ENCODE data around the gene CD2. TPM values are rescaled to one million over a fixed set of nuclear protein-coding genes. Genes with fewer than 3 reads are reported as not detected.
A peak's percentile ranks its signal among the peaks of the same experiment; 100 is the strongest.

CD2 gene
- total and polyA plus RNA-seq, 2 of the 8 experiments (the other 6 are each of a cell fraction or from before 2014, with no cell fraction given): not detected

DNA sequence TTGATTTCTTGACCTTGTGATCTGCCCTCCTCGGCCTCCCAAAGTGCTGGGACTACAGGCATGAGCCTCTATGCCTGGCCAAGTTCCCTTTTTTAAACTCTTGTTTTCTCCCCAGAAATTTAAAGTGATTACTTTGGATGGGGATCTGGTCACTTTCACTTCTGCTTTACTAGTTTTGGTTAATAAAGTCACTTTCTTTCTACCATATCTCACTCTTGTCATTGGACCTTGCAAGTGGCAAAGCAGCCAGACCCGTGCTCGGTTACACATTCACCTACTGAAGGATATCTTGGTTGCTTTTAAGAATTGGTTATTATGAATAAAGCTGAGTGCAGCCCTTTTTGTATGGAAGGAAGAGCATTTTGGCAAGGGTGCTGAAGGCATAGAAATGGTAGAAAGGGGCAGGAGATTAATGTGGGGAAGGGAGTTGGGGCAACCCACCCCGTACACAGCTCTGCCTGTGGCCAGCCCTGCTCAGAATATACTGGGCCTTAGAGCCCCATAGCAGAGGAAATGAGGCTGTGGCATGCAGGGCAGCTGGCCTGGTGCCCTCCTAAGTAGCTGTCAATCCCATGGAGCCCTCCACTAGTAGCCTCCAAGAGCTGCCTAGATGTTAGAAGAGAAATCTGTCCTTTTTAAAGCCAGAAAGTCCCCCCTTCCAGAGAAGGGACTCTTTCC is 40.7 kb downstream of the CD2 start:
- no peak for FAIRE-seq
- Histone ChIP-seq H4K20me1 (replicated peaks in 1 of 2; ENCODE audit: control insufficient read depth in 1 of 2, insufficient read depth in 2 of 2, low read length in 2 of 2) (no peaks in the 10 kb centered on the region), H3K79me1 (ENCODE audit: low read depth, low read length) (no peaks in the 10 kb centered on the region), H3K4ac (replicated peaks; ENCODE audit: insufficient read length, low read depth, low read length) (peak overlapping the region; percentile 80), H2BK15ac (ENCODE audit: low read length) (no peak overlapping the region), H3K14ac (ENCODE audit: insufficient read length) (no peak overlapping the region), H2AK5ac (ENCODE audit: low read depth, low read length) (no peak overlapping the region), H3K4me1 (replicated peaks in 1 of 4; ENCODE audit: control insufficient read depth in 3 of 4, insufficient read depth in 4 of 4, low read length in 3 of 4) (peaks cover 0 to 3% (median 0%) of the 10 kb centered on the region in 4 experiments; a peak in 2 of 7 replicates), H2AFZ (ENCODE audit: low read length) (no peak overlapping the region), H3K27ac (ENCODE audit: low read depth, low read length) (no peak overlapping the region), H4K5ac (ENCODE audit: insufficient read length, low read depth, low read length) (no peak overlapping the region), H3K56ac (replicated peaks; ENCODE audit: insufficient read length, low read depth, low read length) (no peak overlapping the region), H3K4me2 (ENCODE audit: insufficient read depth in 1 of 2, low read depth in 2 of 2, low read length in 2 of 2) (no peak overlapping the region), H2BK12ac (ENCODE audit: low read depth, low read length) (no peak overlapping the region), H2BK20ac (ENCODE audit: low read length) (0 out of 2 replicates have a peak overlapping the region, but pooled peaks have one; percentile 40), H2BK120ac (replicated peaks; ENCODE audit: low read depth, low read length) (no peak overlapping the region), H4K91ac (replicated peaks; ENCODE audit: insufficient read length, low read length) (no peak overlapping the region), H3K36me3 (ENCODE audit: control insufficient read depth in 2 of 4, insufficient read depth in 4 of 4, low read length in 3 of 4) (no peaks in the 10 kb centered on the region), H3K79me2 (ENCODE audit: control insufficient read depth in 1 of 2, insufficient read depth in 2 of 2, low read length in 2 of 2) (no peaks in the 10 kb centered on the region), H3K23ac (ENCODE audit: insufficient read length) (no peak overlapping the region), H4K8ac (ENCODE audit: extremely low read depth, insufficient read depth, low read length) (no peak overlapping the region), H3K4me3 (ENCODE audit: extremely low read depth in 1 of 4, insufficient read depth in 2 of 4, low read depth in 3 of 4, low read length in 4 of 4) (no peak overlapping the region), H2BK5ac (ENCODE audit: low read depth, low read length) (no peak overlapping the region), H3K18ac (ENCODE audit: extremely low read depth, low read length) (no peak overlapping the region), H3K9ac (replicated peaks in 1 of 4; ENCODE audit: extremely low read depth in 1 of 4, low read depth in 3 of 4, low read length in 3 of 4) (no peak overlapping the region), H3K27me3 (replicated peaks in 1 of 4; ENCODE audit: control insufficient read depth in 3 of 4, extremely low read depth in 1 of 4, insufficient read depth in 3 of 4, low read length in 3 of 4) (no peaks in the 10 kb centered on the region; a peak in 1 of 7 replicates), H3K9me3 (ENCODE audit: insufficient read depth in 2 of 2, low read depth in 1 of 2, low read length in 1 of 2) (no peaks in the 10 kb centered on the region), H3K23me2 (ENCODE audit: low read depth, low read length) (no peaks in the 10 kb centered on the region)
- CTCF ChIA-PET (ENCODE audit: partially characterized antibody): interaction anchor here (0.6 to 1.8 kb wide), 8 partner anchors 9 to 1104 kb away, joined by 3 to 8 read pairs (median 4); no protein-coding TSS in a partner anchor
- DNase-seq (ENCODE audit: low read depth in 1 of 2, low spot score in 2 of 2): no peak
- WGBS, 2 experiments (ENCODE audit: extremely low coverage in 1 of 2, insufficient coverage in 1 of 2, insufficient read length in 1 of 2, insufficient replicate concordance in 2 of 2, low coverage in 1 of 2, low lambda C conversion rate in 2 of 2, missing lambda C conversion rate in 1 of 2): 96% methylated on average over 4 of the region's 4 CpGs; no CpG with 5 or more reads in 1 of the 2 experiments
- TF ChIP-seq TAF7 (optimal IDR thresholded peaks at IDR 0.05; ENCODE audit: borderline replicate concordance, low read depth, low read length): no peak
- no peak for TF ChIP-seq TAF1 (IDR thresholded peaks at IDR 0.05; ENCODE audit: low read depth, low read length)
- TF ChIP-seq, protein P1, sequence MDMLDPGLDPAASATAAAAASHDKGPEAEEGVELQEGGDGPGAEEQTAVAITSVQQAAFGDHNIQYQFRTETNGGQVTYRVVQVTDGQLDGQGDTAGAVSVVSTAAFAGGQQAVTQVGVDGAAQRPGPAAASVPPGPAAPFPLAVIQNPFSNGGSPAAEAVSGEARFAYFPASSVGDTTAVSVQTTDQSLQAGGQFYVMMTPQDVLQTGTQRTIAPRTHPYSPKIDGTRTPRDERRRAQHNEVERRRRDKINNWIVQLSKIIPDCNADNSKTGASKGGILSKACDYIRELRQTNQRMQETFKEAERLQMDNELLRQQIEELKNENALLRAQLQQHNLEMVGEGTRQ (IDR thresholded peaks at IDR 0.05; ENCODE audit: low read length): no peak
- no peak for TF ChIP-seq POLR2A (IDR thresholded peaks at IDR 0.05; ENCODE audit: control extremely low read depth in 1 of 2, low read depth in 2 of 2, low read length in 2 of 2)
- POLR2A ChIA-PET (ENCODE audit: partially characterized antibody): interaction anchor here (1.2 kb wide), 1 partner anchor 12 kb away, joined by 3 read pairs; no protein-coding TSS in a partner anchor

Measured in H1 (cell line).